Gastrocnemius medialis (tissue), 4 donors: ENCODE results near the gene CPTP.

ENCODE experiments used
- POLR2A ChIP-seq, 2 donors: fragments of 450-650 bp; IDR thresholded peaks; one replicate each; pipeline ENCODE4 v1.6.1; 2017; ENCODE audit warnings: antibody characterized with exemption in 2 of 2, mild to moderate bottlenecking in 2 of 2, moderate library complexity in 2 of 2
- TF ChIP-seq, protein P1 (sequence below), 5 experiments: fragments of 450-650 bp in 3 of 5; fragments of 200-600 bp in 2 of 5; sonication (generic) in 2 of 5; IDR thresholded peaks in 4 of 5; conservative IDR thresholded peaks in 1 of 5; 1 replicate in 4 of 5; 2 replicates in 1 of 5; pipeline ENCODE4 v1.5.1; 2016 to 2019; ENCODE audit warnings: antibody characterized with exemption in 5 of 5, mild to moderate bottlenecking in 3 of 5, moderate library complexity in 3 of 5

GRCh38 chr1:1295154-1295923 is 29.3 kb upstream of the CPTP start:
- TF ChIP-seq, protein P1, sequence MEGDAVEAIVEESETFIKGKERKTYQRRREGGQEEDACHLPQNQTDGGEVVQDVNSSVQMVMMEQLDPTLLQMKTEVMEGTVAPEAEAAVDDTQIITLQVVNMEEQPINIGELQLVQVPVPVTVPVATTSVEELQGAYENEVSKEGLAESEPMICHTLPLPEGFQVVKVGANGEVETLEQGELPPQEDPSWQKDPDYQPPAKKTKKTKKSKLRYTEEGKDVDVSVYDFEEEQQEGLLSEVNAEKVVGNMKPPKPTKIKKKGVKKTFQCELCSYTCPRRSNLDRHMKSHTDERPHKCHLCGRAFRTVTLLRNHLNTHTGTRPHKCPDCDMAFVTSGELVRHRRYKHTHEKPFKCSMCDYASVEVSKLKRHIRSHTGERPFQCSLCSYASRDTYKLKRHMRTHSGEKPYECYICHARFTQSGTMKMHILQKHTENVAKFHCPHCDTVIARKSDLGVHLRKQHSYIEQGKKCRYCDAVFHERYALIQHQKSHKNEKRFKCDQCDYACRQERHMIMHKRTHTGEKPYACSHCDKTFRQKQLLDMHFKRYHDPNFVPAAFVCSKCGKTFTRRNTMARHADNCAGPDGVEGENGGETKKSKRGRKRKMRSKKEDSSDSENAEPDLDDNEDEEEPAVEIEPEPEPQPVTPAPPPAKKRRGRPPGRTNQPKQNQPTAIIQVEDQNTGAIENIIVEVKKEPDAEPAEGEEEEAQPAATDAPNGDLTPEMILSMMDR (IDR thresholded peaks at IDR 0.05 in 4 of 5, conservative IDR thresholded peaks at IDR 0.05 in 1 of 5): no peak
- TF ChIP-seq POLR2A (IDR thresholded peaks at IDR 0.05): no peak
